Skeletal muscle tissue (tissue), 4 donors: ENCODE results near the gene CACNB2. TPM values are rescaled to one million over a fixed set of nuclear protein-coding genes. Genes with fewer than 3 reads are reported as not detected.

ENCODE experiments used
- H3K27ac ChIP-seq: one replicate; pipeline ENCODE4 v1.7.0; 2013; ENCODE audit warnings: mild to moderate bottlenecking, low read depth, low read length, inconsistent platforms
- H3K27me3 ChIP-seq, 3 donors: one replicate each; pipeline ENCODE4 v1.7.0; 2013; ENCODE audit warnings: low read length in 3 of 3; ENCODE audit not compliant: control insufficient read depth in 3 of 3, insufficient read depth in 3 of 3
- H3K36me3 ChIP-seq, 3 donors: one replicate each; pipeline ENCODE4 v1.7.0; 2013; ENCODE audit warnings: low read length in 3 of 3; ENCODE audit not compliant: control insufficient read depth in 3 of 3, insufficient read depth in 3 of 3
- H3K4me1 ChIP-seq, 3 donors: one replicate each; pipeline ENCODE4 v1.7.0; 2013; ENCODE audit warnings: low read length in 3 of 3, mild to moderate bottlenecking in 3 of 3; ENCODE audit not compliant: control insufficient read depth in 3 of 3, insufficient read depth in 3 of 3
- H3K4me3 ChIP-seq, 3 donors: one replicate each; pipeline ENCODE4 v1.7.0; 2013; ENCODE audit warnings: low read length in 3 of 3
- H3K9ac ChIP-seq, 3 donors: one replicate each; pipeline ENCODE4 v1.7.0; 2013; ENCODE audit warnings: low read length in 3 of 3, mild to moderate bottlenecking in 3 of 3, moderate library complexity in 2 of 3, low read depth in 1 of 3
- H3K9me3 ChIP-seq, 3 donors: one replicate each; pipeline ENCODE4 v1.7.0; 2013; ENCODE audit warnings: low read length in 3 of 3; ENCODE audit not compliant: control insufficient read depth in 3 of 3
- total RNA-seq: library from RNA; depleted of rRNA; stranded (reverse); fragments of >200 nt; gene quantifications from one replicate; pipeline ENCODE4 v1.2.3, GENCODE V29; 2014
- donor health status: Osteomylitis.

The CACNB2 gene
- total RNA-seq, 1 donor from 2014 or later: 4.2 TPM

DNA sequence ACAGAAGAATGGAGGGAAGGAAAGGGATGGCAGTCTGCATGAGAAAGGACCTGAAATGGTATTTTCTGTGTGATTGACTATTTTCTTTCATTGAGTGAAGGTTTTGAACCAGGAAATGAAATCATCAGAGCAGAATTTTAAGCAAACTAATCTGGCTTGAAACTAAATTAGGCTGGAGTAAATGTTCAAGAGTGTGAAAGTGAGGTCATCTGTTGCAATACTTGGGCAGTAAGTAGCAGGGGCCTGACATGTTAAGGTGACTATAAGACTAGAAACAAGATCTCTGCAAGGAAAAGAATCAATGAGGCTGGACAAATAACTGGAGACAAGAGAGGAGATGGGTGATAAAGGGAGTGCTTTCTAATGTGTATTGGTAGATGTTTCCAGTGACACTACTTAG, 306.0 kb downstream of the CACNB2 start:
- H3K27ac ChIP-seq: no peak overlapping the region
- H3K4me1 ChIP-seq: no peaks in the 10 kb centered on the region
- H3K27me3 ChIP-seq: no peaks in the 10 kb centered on the region

GRCh38 chr10:18449611-18450026, 309.4 kb downstream of the CACNB2 start:
- H3K4me1 ChIP-seq: no peaks in the 10 kb centered on the region
- H3K36me3 ChIP-seq: no peaks in the 10 kb centered on the region
- no peak overlapping the region for H3K4me3 ChIP-seq
- no peaks in the 10 kb centered on the region for H3K27me3 ChIP-seq
- H3K9me3 ChIP-seq: no peaks in the 10 kb centered on the region
- H3K27ac ChIP-seq: no peak overlapping the region
- H3K9ac ChIP-seq: no peak overlapping the region

More for the DNA sequence above, 306.0 kb downstream of the CACNB2 start:
- Histone ChIP-seq H3K9me3 (no peaks in the 10 kb centered on the region), H3K9ac (no peak overlapping the region), H3K4me3 (no peak overlapping the region), H3K36me3 (no peaks in the 10 kb centered on the region)

GRCh38 chr10:18450298-18450697, 310.1 kb downstream of the CACNB2 start:
- H3K4me1 ChIP-seq: no peaks in the 10 kb centered on the region
- no peak overlapping the region for H3K9ac ChIP-seq
- no peaks in the 10 kb centered on the region for H3K36me3 ChIP-seq
- no peak overlapping the region for H3K4me3 ChIP-seq
- H3K27ac ChIP-seq: no peak overlapping the region
- H3K9me3 ChIP-seq: no peaks in the 10 kb centered on the region
- no peaks in the 10 kb centered on the region for H3K27me3 ChIP-seq

DNA sequence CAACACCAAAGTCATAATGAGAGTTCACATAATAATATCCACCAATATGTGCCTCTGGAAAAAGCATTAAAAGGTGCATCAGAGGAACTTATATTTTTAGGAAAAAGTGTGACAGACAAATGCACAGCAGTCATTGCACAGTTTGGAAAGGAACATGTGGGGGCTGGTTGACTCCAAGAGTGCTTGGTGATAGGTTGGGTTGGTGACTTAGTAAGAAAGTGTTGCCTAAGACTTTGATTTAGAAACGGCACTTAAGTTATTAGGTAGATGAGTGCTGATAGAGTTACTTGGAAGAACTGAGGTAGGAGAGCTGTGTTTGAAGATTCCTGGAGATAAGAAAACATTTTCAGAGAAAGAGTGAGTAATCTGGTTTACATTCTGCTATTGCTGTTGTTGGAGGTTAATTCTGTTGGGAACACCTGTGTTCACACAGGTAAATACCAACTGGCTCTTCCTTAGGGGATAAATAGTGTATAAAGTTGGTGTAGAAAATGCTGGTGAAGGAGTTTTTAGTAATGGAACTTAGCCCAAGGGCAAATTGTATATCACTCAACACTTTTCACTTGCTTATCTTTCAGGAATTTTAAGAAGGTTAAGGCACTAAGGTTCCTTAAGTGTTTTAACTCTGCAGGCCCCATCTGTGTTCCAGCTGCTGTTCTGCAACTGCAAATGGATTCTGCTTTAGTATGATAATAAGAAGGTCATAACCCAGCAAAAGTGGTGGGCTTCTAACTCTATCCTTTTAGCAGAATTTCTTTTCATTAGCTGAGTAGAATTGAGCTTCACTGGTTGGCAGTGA, 315.1 kb downstream of the CACNB2 start:
- no peaks in the 10 kb centered on the region for H3K36me3 ChIP-seq
- H3K27ac ChIP-seq: no peak overlapping the region
- no peak overlapping the region for H3K9ac ChIP-seq
- no peak overlapping the region for H3K4me3 ChIP-seq
- no peaks in the 10 kb centered on the region for H3K4me1 ChIP-seq
- H3K27me3 ChIP-seq: no peaks in the 10 kb centered on the region
- no peaks in the 10 kb centered on the region for H3K9me3 ChIP-seq

- H3K4me1 ChIP-seq: no peaks in the 10 kb centered on the region
- no peaks in the 10 kb centered on the region for H3K9me3 ChIP-seq
- no peak overlapping the region for H3K9ac ChIP-seq
- no peaks in the 10 kb centered on the region for H3K36me3 ChIP-seq
- H3K4me3 ChIP-seq: no peak overlapping the region
- no peaks in the 10 kb centered on the region for H3K27me3 ChIP-seq
- H3K27ac ChIP-seq: no peak overlapping the region
Observed at GRCh38 chr10:18456984-18457383, 316.8 kb downstream of the CACNB2 start.

- H3K9ac ChIP-seq: no peak overlapping the region
- no peaks in the 10 kb centered on the region for H3K36me3 ChIP-seq
- H3K4me1 ChIP-seq: no peaks in the 10 kb centered on the region
- no peak overlapping the region for H3K4me3 ChIP-seq
- H3K27me3 ChIP-seq: no peaks in the 10 kb centered on the region
- no peak overlapping the region for H3K27ac ChIP-seq
- no peaks in the 10 kb centered on the region for H3K9me3 ChIP-seq
Observed at GRCh38 chr10:18460032-18460431, 319.8 kb downstream of the CACNB2 start.

GRCh38 chr10:18463673-18464211, 323.5 kb downstream of the CACNB2 start:
- Histone ChIP-seq H3K9me3 (no peaks in the 10 kb centered on the region), H3K27ac (no peak overlapping the region)

GRCh38 chr10:18469125-18469524, 328.9 kb downstream of the CACNB2 start:
- H3K36me3 ChIP-seq: no peaks in the 10 kb centered on the region
- no peaks in the 10 kb centered on the region for H3K4me1 ChIP-seq
- H3K9me3 ChIP-seq: no peaks in the 10 kb centered on the region
- H3K27ac ChIP-seq: no peak overlapping the region
- no peak overlapping the region for H3K4me3 ChIP-seq
- H3K9ac ChIP-seq: no peak overlapping the region
- H3K27me3 ChIP-seq: no peaks in the 10 kb centered on the region

More at GRCh38 chr10:18463673-18464211, 323.5 kb downstream of the CACNB2 start:
- H3K4me3 ChIP-seq: no peak overlapping the region
- no peaks in the 10 kb centered on the region for H3K27me3 ChIP-seq
- no peaks in the 10 kb centered on the region for H3K36me3 ChIP-seq
- H3K4me1 ChIP-seq: no peaks in the 10 kb centered on the region
- H3K9ac ChIP-seq: no peak overlapping the region

DNA sequence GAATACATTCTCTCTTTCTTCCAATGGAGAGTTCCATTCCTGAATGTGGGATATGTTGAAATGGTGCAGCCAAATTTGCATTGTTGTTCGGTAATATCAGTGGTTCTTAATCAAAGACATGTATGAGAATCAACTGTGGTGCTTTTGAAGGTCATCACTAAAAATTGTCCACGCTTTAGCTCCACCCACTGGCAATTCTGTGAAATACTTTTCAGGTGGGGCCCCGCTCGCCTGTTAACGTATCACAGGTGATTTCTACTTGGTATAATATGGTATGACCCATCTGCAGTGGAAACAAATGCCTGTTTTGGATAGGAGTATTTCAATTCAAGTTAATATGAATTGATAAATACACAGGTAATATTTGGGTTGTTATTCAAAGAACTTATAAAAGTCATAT, 332.8 kb downstream of the CACNB2 start:
- peak overlapping the region; percentile 15 for H3K27ac ChIP-seq

GRCh38 chr10:18473424-18474117, 333.3 kb downstream of the CACNB2 start:
- H3K27me3 ChIP-seq: no peaks in the 10 kb centered on the region
- no peaks in the 10 kb centered on the region for H3K9me3 ChIP-seq
- H3K36me3 ChIP-seq: no peaks in the 10 kb centered on the region
- H3K4me3 ChIP-seq: no peak overlapping the region
- peak overlapping the region; percentile 15 for H3K27ac ChIP-seq
- H3K9ac ChIP-seq: no peak overlapping the region
- no peaks in the 10 kb centered on the region for H3K4me1 ChIP-seq

More for the DNA sequence above, 332.8 kb downstream of the CACNB2 start:
- Histone ChIP-seq H3K4me1 (no peaks in the 10 kb centered on the region), H3K9me3 (no peaks in the 10 kb centered on the region), H3K36me3 (no peaks in the 10 kb centered on the region), H3K4me3 (no peak overlapping the region), H3K9ac (no peak overlapping the region), H3K27me3 (no peaks in the 10 kb centered on the region)
